Measurements from ENCODE around the gene SON. TPM values are rescaled to one million over a fixed set of nuclear protein-coding genes. Genes with fewer than 3 reads are reported as not detected.

The SON gene
- total and polyA plus RNA-seq, 2 of the 13 experiments (the other 11 are each of a cell fraction or from before 2014, with no cell fraction given): 61.3 to 78.3 TPM

GRCh38 chr21:33541756-33542639 lies 840 bp upstream of the SON start, which contains the start of gene GART (continued):
- TF ChIP-seq EP300 (IDR thresholded peaks at IDR 0.05; ENCODE audit: low read depth in 2 of 2, low read length in 2 of 2) (peak in 1 of 2 experiments; percentile 16; a peak in 1 of 4 replicates), EP300 (CRISPR knock-in tag; IDR thresholded peaks at IDR 0.05; ENCODE audit: borderline replicate concordance) (no peak), KDM5B (CRISPR knock-in tag; IDR thresholded peaks at IDR 0.05; ENCODE audit: borderline replicate concordance) (peak; percentile 72), SIN3A (IDR thresholded peaks at IDR 0.05; ENCODE audit: borderline replicate concordance, low read depth, low read length) (peak; percentile 85; the same call in 1 of the 2 replicates), SNAI1 (CRISPR knock-in tag; IDR thresholded peaks at IDR 0.05; ENCODE audit: borderline replicate concordance) (peak; percentile 43; the same call in 1 of the 2 replicates), THAP11 (CRISPR knock-in tag; IDR thresholded peaks at IDR 0.05) (peak; percentile 75), RFXAP (CRISPR knock-in tag; IDR thresholded peaks at IDR 0.05; ENCODE audit: borderline replicate concordance) (peak; percentile 80; the same call in 1 of the 2 replicates), GATAD1 (CRISPR knock-in tag; IDR thresholded peaks at IDR 0.05) (peak; percentile 82), THAP8 (CRISPR knock-in tag; IDR thresholded peaks at IDR 0.05; ENCODE audit: borderline replicate concordance) (no peak), ZUFSP (CRISPR knock-in tag; IDR thresholded peaks at IDR 0.05; ENCODE audit: borderline replicate concordance) (no peak), NFYB (CRISPR knock-in tag; IDR thresholded peaks at IDR 0.05) (peak; percentile 77), CREB1 (IDR thresholded peaks at IDR 0.05) (no peak), CREB1 (CRISPR knock-in tag; IDR thresholded peaks at IDR 0.05) (no peak), GATA4 (IDR thresholded peaks at IDR 0.05; ENCODE audit: borderline replicate concordance, low read depth) (no peak; the same call in 1 of the 2 replicates), ZNF275 (CRISPR knock-in tag; IDR thresholded peaks at IDR 0.05; ENCODE audit: borderline replicate concordance) (peak; percentile 78), TGIF2 (CRISPR knock-in tag; IDR thresholded peaks at IDR 0.05) (no peak), YEATS2 (CRISPR knock-in tag; IDR thresholded peaks at IDR 0.05; ENCODE audit: borderline replicate concordance) (peak; percentile 67; the same call in 1 of the 2 replicates), ZNF607 (CRISPR knock-in tag; IDR thresholded peaks at IDR 0.05; ENCODE audit: borderline replicate concordance) (peak; percentile 71; the same call in 1 of the 2 replicates), HOXA5 (CRISPR knock-in tag; IDR thresholded peaks at IDR 0.05) (peak; percentile 79), TAF1 (CRISPR knock-in tag; IDR thresholded peaks at IDR 0.05) (peak; percentile 58), MIXL1 (CRISPR knock-in tag; IDR thresholded peaks at IDR 0.05) (no peak), POLR2AphosphoS2 (IDR thresholded peaks at IDR 0.05; ENCODE audit: low read depth, low read length) (peak; percentile 23; the same call in 1 of the 2 replicates), E2F2 (CRISPR knock-in tag; IDR thresholded peaks at IDR 0.05; ENCODE audit: borderline replicate concordance) (peak; percentile 39; the same call in 1 of the 2 replicates), CERS6 (CRISPR knock-in tag; IDR thresholded peaks at IDR 0.05) (no peak), RFX3 (CRISPR knock-in tag; IDR thresholded peaks at IDR 0.05) (no peak)

Data from HepG2 (cell line).